HepG2 (cell line): Measurements from ENCODE around the gene CPT1C. TPM values are rescaled to one million over a fixed set of nuclear protein-coding genes. Genes with fewer than 3 reads are reported as not detected.

Experiments used
- BHLHE40 ChIP-seq: IDR thresholded peaks from 2 replicates; pipeline ENCODE4 v1.6.1; 2011; ENCODE audit warnings: low read length, improper control_type of control experiment
- BORCS8-MEF2B ChIP-seq: sonication (generic); formaldehyde crosslinking; IDR thresholded peaks from 2 replicates; pipeline ENCODE4 v1.8.0; 2022; ENCODE audit warnings: mild to moderate bottlenecking, missing genetic modification reagents
- ELF3 ChIP-seq: IDR thresholded peaks from 2 replicates; pipeline ENCODE4 v1.6.1; 2016; ENCODE audit warnings: missing genetic modification reagents, missing compliant biosample characterization
- HNF4G ChIP-seq, 2 experiments: sonication (generic) in 1 of 2; formaldehyde crosslinking in 1 of 2; IDR thresholded peaks; 2 replicates each; pipeline versions ENCODE4 v1.4.0 to v1.6.1; 2011 to 2020; ENCODE audit warnings: borderline replicate concordance in 2 of 2, low read depth in 2 of 2, mild to moderate bottlenecking in 2 of 2, low read length in 1 of 2, missing genetic modification reagents in 1 of 2, moderate library complexity in 1 of 2
- REPIN1 ChIP-seq: sonication (generic); formaldehyde crosslinking; IDR thresholded peaks from 2 replicates; pipeline ENCODE4 v1.8.0; 2022; ENCODE audit warnings: missing genetic modification reagents, low read depth, mild to moderate bottlenecking, borderline replicate concordance
- SP1 ChIP-seq, 2 experiments: fragments of 450-650 bp in 1 of 2; sonication (generic) in 1 of 2; formaldehyde crosslinking in 1 of 2; IDR thresholded peaks; 2 replicates each; pipeline versions ENCODE4 v1.4.0 to v1.6.1; 2016 to 2020; ENCODE audit warnings: missing genetic modification reagents in 1 of 2
- SPEN ChIP-seq: sonication (generic); formaldehyde crosslinking; IDR thresholded peaks from 2 replicates; pipeline ENCODE4 v1.5.1; 2020; ENCODE audit warnings: low read depth, mild to moderate bottlenecking, missing genetic modification reagents
- ZBTB7B ChIP-seq: sonication (generic); formaldehyde crosslinking; IDR thresholded peaks from 2 replicates; pipeline ENCODE4 v1.4.0; 2020; ENCODE audit warnings: missing genetic modification reagents
- ZFYVE20 ChIP-seq: sonication (generic); formaldehyde crosslinking; IDR thresholded peaks from 2 replicates; pipeline ENCODE4 v1.8.0; 2023; ENCODE audit warnings: low read depth, mild to moderate bottlenecking, moderate library complexity, missing genetic modification reagents, borderline replicate concordance
- ZNF337 ChIP-seq: sonication (generic); formaldehyde crosslinking; IDR thresholded peaks from 2 replicates; pipeline ENCODE4 v1.5.1; 2020; ENCODE audit warnings: missing genetic modification reagents, low read depth, mild to moderate bottlenecking, borderline replicate concordance
- ZNF354B ChIP-seq: sonication (generic); formaldehyde crosslinking; IDR thresholded peaks from 2 replicates; pipeline ENCODE4 v1.8.0; 2022; ENCODE audit warnings: mild to moderate bottlenecking, missing genetic modification reagents
- ZNF441 ChIP-seq: sonication (generic); formaldehyde crosslinking; IDR thresholded peaks from 2 replicates; pipeline ENCODE4 v1.7.0; 2021; ENCODE audit warnings: missing genetic modification reagents, borderline replicate concordance
- ZNF543 ChIP-seq: sonication (generic); formaldehyde crosslinking; IDR thresholded peaks from 2 replicates; pipeline ENCODE4 v1.4.0; 2020; ENCODE audit warnings: mild to moderate bottlenecking, missing genetic modification reagents
- ZNF564 ChIP-seq: sonication (generic); formaldehyde crosslinking; IDR thresholded peaks from 2 replicates; pipeline ENCODE4 v1.8.1; 2023; ENCODE audit warnings: mild to moderate bottlenecking, missing genetic modification reagents
- polyA plus RNA-seq, 8 experiments: library from polyadenylated mRNA; depleted of rRNA in 3 of 8; stranded (reverse) in 7 of 8; unstranded in 1 of 8; fragments of >200 nt; fragmentation: Illumina TruSeq in 4 of 8; extraction: Trizol in 4 of 8; gene quantifications; 2 replicates each; pipeline versions ENCODE4 v1.2.1 to v1.2.3, GENCODE V29; 2011 to 2016; ENCODE audit warnings: low read depth in 4 of 8, missing spikeins in 1 of 8, mixed read lengths in 1 of 8; ENCODE audit not compliant: insufficient read depth in 1 of 8
- total RNA-seq, 5 experiments: library from RNA; depleted of rRNA; stranded (reverse); fragments of >200 nt; fragmentation: Illumina TruSeq; extraction: Trizol; gene quantifications; 2 replicates each; pipeline ENCODE4 v1.2.3, GENCODE V29; 2016; ENCODE audit warnings: low read depth in 1 of 5
- TF ChIP-seq, protein P1 (sequence below), 2 experiments: fragments of 450-650 bp in 1 of 2; sonication (generic) in 1 of 2; formaldehyde crosslinking in 1 of 2; IDR thresholded peaks; 2 replicates each; pipeline versions ENCODE4 v1.6.1 to v1.8.0; 2016 to 2022; ENCODE audit warnings: antibody characterized with exemption in 1 of 2, mild to moderate bottlenecking in 1 of 2, missing genetic modification reagents in 1 of 2
- TF ChIP-seq, protein P2 (sequence below): IDR thresholded peaks from 2 replicates; pipeline ENCODE4 v1.6.1; 2016
- TF ChIP-seq, protein P3 (sequence below): sonication (generic); formaldehyde crosslinking; conservative IDR thresholded peaks from 2 replicates; pipeline ENCODE4 v1.4.0; 2020; ENCODE audit warnings: missing genetic modification reagents

CPT1C gene
- total and polyA plus RNA-seq, 2 of the 13 experiments (the other 11 are each of a cell fraction or from before 2014, with no cell fraction given): 0.18 TPM; not detected in 1

DNA sequence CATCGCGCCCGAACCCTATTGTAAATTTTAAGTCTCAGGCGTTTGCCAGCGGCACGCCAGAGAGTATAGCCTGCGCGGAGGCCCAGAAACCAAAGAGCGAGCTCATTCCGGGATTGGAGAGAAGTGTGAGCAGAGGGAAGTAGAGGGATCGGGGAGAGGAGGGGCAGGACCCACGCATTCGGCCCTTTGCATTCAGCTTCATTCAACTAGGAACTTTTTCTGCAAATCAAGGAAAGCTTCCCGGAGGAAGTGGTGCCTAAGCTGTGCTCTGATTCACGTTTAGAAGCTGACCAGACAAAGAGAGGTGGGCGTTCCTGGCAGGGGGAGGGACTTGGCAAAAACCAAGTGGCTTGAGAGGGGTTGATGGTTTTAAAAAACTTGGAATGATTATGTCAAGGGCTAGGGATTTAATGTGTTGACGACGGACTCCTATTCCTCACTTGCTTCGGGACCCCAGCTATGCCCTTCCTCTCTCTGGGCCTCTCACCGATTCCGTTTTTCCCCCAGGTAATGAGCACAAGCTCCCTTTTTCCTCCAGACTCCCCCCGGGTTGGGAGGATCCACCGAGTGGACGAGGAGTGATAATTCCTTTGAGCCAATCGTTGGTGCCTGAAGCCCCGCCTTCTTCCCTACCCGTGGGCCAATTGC, 14.7 kb upstream of the CPT1C start (continued):
- TF ChIP-seq, protein P1, sequence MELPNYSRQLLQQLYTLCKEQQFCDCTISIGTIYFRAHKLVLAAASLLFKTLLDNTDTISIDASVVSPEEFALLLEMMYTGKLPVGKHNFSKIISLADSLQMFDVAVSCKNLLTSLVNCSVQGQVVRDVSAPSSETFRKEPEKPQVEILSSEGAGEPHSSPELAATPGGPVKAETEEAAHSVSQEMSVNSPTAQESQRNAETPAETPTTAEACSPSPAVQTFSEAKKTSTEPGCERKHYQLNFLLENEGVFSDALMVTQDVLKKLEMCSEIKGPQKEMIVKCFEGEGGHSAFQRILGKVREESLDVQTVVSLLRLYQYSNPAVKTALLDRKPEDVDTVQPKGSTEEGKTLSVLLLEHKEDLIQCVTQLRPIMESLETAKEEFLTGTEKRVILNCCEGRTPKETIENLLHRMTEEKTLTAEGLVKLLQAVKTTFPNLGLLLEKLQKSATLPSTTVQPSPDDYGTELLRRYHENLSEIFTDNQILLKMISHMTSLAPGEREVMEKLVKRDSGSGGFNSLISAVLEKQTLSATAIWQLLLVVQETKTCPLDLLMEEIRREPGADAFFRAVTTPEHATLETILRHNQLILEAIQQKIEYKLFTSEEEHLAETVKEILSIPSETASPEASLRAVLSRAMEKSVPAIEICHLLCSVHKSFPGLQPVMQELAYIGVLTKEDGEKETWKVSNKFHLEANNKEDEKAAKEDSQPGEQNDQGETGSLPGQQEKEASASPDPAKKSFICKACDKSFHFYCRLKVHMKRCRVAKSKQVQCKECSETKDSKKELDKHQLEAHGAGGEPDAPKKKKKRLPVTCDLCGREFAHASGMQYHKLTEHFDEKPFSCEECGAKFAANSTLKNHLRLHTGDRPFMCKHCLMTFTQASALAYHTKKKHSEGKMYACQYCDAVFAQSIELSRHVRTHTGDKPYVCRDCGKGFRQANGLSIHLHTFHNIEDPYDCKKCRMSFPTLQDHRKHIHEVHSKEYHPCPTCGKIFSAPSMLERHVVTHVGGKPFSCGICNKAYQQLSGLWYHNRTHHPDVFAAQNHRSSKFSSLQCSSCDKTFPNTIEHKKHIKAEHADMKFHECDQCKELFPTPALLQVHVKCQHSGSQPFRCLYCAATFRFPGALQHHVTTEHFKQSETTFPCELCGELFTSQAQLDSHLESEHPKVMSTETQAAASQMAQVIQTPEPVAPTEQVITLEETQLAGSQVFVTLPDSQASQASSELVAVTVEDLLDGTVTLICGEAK (IDR thresholded peaks at IDR 0.05): no peak
- TF ChIP-seq, protein P1 (CRISPR knock-in tag; IDR thresholded peaks at IDR 0.05): no peak
- 0 out of 2 replicates have a peak, but pooled peaks have one; percentile 38 for TF ChIP-seq ZNF354B (CRISPR knock-in tag)
- no peak for TF ChIP-seq HNF4G (IDR thresholded peaks at IDR 0.05; ENCODE audit: borderline replicate concordance, low read depth, low read length)
- TF ChIP-seq HNF4G (CRISPR knock-in tag; IDR thresholded peaks at IDR 0.05; ENCODE audit: borderline replicate concordance, low read depth): no peak
- peak; percentile 30; the same call in 1 of the 2 replicates for TF ChIP-seq SP1 (IDR thresholded peaks at IDR 0.05)
- no peak; the same call in 1 of the 2 replicates for TF ChIP-seq SP1 (CRISPR knock-in tag; IDR thresholded peaks at IDR 0.05)
- no peak for TF ChIP-seq ZBTB7B (CRISPR knock-in tag)
- no peak for TF ChIP-seq ZNF441 (CRISPR knock-in tag)
- peak; percentile 28; the same call in 1 of the 2 replicates for TF ChIP-seq SPEN
- TF ChIP-seq ZNF337 (CRISPR knock-in tag): no peak
- TF ChIP-seq ZNF564: no peak
- TF ChIP-seq, protein P2, sequence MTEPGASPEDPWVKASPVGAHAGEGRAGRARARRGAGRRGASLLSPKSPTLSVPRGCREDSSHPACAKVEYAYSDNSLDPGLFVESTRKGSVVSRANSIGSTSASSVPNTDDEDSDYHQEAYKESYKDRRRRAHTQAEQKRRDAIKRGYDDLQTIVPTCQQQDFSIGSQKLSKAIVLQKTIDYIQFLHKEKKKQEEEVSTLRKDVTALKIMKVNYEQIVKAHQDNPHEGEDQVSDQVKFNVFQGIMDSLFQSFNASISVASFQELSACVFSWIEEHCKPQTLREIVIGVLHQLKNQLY: no peak
- TF ChIP-seq BHLHE40: peak; percentile 94
- TF ChIP-seq ELF3 (CRISPR knock-in tag): 0 out of 2 replicates have a peak, but pooled peaks have one; percentile 11
- 0 out of 2 replicates have a peak, but pooled peaks have one; percentile 46 for TF ChIP-seq REPIN1
- no peak for TF ChIP-seq ZNF543 (CRISPR knock-in tag)
- TF ChIP-seq, protein P3, sequence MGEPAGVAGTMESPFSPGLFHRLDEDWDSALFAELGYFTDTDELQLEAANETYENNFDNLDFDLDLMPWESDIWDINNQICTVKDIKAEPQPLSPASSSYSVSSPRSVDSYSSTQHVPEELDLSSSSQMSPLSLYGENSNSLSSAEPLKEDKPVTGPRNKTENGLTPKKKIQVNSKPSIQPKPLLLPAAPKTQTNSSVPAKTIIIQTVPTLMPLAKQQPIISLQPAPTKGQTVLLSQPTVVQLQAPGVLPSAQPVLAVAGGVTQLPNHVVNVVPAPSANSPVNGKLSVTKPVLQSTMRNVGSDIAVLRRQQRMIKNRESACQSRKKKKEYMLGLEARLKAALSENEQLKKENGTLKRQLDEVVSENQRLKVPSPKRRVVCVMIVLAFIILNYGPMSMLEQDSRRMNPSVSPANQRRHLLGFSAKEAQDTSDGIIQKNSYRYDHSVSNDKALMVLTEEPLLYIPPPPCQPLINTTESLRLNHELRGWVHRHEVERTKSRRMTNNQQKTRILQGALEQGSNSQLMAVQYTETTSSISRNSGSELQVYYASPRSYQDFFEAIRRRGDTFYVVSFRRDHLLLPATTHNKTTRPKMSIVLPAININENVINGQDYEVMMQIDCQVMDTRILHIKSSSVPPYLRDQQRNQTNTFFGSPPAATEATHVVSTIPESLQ (CRISPR knock-in tag): no peak
- TF ChIP-seq BORCS8-MEF2B: peak; percentile 79; the same call in 1 of the 2 replicates
- no peak for TF ChIP-seq ZFYVE20 (CRISPR knock-in tag)
